Measurements from ENCODE around the gene IGSF3. TPM values are rescaled to one million over a fixed set of nuclear protein-coding genes. Genes with fewer than 3 reads are reported as not detected.
"Not testable (repeated sequence)": the region's sequence is repeated elsewhere in the genome, so short reads cannot be mapped to it uniquely, and the experiment has no call there.

The IGSF3 gene
- polyA plus RNA-seq, 1 experiment = 0.06 TPM

DNA sequence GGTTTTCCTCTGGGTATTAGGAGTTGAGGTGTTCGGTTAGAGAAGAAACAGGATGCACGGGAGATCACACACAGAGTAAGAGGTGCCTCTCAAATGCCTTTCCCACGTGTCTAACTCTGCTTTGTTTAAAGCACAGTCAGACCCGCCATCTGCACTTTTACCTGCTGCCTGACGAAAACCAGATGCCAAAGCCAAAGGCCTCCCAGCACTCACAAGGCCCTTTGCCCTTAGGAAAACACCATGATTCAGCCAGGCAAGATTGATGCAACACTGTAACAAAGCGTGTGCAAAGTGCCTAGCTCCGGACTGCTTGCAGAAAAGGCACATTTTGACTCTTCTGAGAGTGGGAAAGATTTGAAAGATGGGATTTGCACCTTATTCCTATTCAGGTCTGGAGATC lies 19.2 kb downstream of the IGSF3 start:
- H3K4me3 ChIP-seq (ENCODE audit: low read depth, low read length); CTCF ChIA-PET; H3K27ac ChIP-seq (ENCODE audit: low read depth, low read length); H3K27me3 ChIP-seq (ENCODE audit: control insufficient read depth, insufficient read depth, low read length); POLR2A ChIA-PET; H3K9me3 ChIP-seq (ENCODE audit: control insufficient read depth, insufficient read depth, low read length); DNase-seq (ENCODE audit: low read depth, low spot score): not testable (repeated sequence)

DNA sequence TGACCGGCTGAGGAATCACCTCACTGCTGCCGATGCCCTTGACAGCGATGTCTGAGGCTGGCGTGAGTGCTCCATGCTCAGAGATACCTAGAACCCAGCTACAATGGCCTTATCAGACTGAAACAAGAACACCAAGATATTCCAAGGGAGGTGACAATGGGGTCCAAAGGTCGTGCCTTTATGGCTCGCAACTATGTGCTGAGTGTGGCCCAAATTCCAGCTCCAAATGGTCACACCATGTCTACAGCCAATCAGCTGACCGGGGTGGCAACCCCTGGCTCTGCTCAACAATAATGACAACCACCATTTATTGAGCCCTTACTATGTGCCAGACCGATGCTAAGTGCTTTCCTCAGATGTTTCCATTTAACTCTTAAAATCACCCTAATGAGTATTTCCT lies 20.3 kb downstream of the IGSF3 start:
- CTCF ChIA-PET = not testable (repeated sequence)

DNA sequence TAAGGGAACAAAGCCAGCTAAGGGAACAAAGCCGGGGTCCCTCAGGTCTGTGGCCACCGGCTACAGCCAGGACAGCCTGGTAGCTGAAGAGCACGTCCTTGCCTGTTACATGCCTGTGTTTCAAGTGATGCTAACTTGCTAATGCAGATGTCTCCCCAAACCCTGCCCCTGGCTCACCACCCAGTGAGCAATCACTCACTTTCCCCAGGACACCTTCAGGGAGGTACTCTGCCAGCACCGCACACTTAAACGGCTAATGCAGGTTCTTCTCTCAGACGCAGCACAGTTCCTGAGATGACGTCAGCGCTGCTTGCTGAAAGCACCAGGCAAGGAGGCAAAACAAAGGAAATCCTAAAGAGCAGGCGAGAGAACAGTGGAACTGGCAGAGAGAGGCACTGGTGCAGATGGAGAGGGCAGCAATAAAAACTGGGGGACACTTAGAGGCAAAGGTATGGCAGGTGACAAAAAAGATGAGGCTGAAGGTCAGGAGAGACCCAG lies 20.8 kb downstream of the IGSF3 start:
- H3K27ac ChIP-seq (ENCODE audit: low read depth, low read length); POLR2A ChIA-PET; H3K4me3 ChIP-seq (ENCODE audit: low read depth, low read length); DNase-seq (ENCODE audit: low read depth, low spot score); H3K9me3 ChIP-seq (ENCODE audit: control insufficient read depth, insufficient read depth, low read length); H3K27me3 ChIP-seq (ENCODE audit: control insufficient read depth, insufficient read depth, low read length); CTCF ChIA-PET: not testable (repeated sequence)

More for the DNA sequence above, 20.3 kb downstream of the IGSF3 start:
- H3K27ac ChIP-seq (ENCODE audit: low read depth, low read length); DNase-seq (ENCODE audit: low read depth, low spot score); H3K4me3 ChIP-seq (ENCODE audit: low read depth, low read length); POLR2A ChIA-PET; H3K9me3 ChIP-seq (ENCODE audit: control insufficient read depth, insufficient read depth, low read length); H3K27me3 ChIP-seq (ENCODE audit: control insufficient read depth, insufficient read depth, low read length): not testable (repeated sequence)

DNA sequence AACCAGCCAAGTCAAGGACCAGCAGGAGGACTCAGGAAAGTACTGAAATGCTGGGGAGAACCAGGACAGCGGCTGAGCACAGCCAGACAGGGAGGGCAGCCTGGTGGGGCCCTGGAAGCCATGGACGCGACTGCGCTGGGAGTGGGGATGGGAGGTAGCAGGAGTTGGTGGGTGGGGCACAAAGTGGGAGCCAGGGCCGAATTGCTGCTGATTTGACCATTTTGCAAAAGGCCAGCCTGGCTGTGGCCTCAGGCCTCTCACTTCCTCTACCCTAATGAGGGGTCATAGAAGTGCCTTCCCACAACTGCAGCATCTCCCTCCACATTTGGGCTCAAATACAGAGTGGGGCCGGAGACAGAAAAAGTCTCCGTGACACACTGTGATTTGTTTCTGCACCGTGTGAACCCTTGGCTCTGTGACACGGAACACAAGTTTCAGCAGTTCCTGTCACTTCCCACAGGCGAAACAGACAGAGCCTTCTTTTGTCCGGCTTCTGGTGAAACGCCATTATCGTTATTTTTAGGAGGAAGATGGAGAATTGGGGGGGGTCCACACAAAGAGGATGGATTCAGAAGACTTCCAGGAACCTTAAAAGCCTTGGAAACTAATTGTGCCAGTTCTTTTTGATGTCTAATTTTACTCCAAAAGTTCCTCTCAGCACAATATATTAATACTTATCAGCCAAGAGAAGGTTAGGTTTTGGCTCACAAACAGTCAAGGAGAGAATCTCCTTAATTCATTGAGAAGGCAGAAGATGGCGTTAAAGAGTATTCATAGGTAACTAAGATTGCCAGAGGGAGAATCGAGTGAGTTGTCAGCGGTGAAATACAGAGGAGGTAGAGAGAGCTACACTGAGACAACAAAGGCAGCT lies 21.5 kb downstream of the IGSF3 start:
- CTCF ChIA-PET; H3K27ac ChIP-seq (ENCODE audit: low read depth, low read length); H3K27me3 ChIP-seq (ENCODE audit: control insufficient read depth, insufficient read depth, low read length); H3K4me3 ChIP-seq (ENCODE audit: low read depth, low read length); H3K9me3 ChIP-seq (ENCODE audit: control insufficient read depth, insufficient read depth, low read length); DNase-seq (ENCODE audit: low read depth, low spot score); POLR2A ChIA-PET: not testable (repeated sequence)

DNA sequence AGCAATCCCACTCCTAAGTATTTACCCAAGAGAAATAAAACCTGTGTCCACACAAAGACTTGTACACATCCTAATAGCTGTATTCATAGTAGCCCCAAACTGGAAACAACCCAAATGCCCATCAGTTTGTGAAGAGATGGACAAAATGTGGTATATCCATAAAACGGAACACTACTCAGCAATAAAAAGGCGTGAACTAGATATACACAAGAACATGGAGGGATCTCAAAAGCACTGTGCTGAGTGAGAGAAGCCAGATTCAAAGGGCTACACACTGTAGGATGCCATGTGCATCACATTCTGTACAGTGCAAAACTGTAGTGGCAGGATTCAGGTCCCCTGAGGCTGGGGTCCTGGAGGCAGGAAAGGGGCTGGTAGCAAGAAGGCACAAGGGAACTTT lies 22.5 kb downstream of the IGSF3 start:
- POLR2A ChIA-PET; CTCF ChIA-PET; DNase-seq (ENCODE audit: low read depth, low spot score); H3K4me3 ChIP-seq (ENCODE audit: low read depth, low read length); H3K27me3 ChIP-seq (ENCODE audit: control insufficient read depth, insufficient read depth, low read length); H3K27ac ChIP-seq (ENCODE audit: low read depth, low read length); H3K9me3 ChIP-seq (ENCODE audit: control insufficient read depth, insufficient read depth, low read length): not testable (repeated sequence)

DNA sequence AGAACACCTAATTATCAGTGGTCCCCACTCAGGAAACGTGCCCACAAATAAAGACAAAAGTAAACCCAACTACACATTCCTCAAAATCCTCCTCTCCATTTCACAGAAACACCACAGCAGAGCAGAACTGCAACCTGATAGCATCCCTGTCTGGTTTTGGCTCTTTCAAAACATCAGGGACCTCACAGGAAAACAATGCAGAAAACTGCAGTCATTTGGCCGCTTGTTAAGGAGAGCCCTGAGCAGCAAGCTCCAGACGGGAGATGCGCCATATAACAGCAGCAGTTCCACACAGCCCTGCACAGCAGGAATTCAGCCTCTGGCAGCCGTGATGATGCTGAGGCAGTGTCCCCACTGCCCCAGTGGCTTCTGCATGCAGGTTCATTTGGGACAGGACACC lies 23.4 kb downstream of the IGSF3 start:
- CTCF ChIA-PET; H3K4me3 ChIP-seq (ENCODE audit: low read depth, low read length); H3K27me3 ChIP-seq (ENCODE audit: control insufficient read depth, insufficient read depth, low read length); POLR2A ChIA-PET; H3K9me3 ChIP-seq (ENCODE audit: control insufficient read depth, insufficient read depth, low read length); DNase-seq (ENCODE audit: low read depth, low spot score); H3K27ac ChIP-seq (ENCODE audit: low read depth, low read length): not testable (repeated sequence)

DNA sequence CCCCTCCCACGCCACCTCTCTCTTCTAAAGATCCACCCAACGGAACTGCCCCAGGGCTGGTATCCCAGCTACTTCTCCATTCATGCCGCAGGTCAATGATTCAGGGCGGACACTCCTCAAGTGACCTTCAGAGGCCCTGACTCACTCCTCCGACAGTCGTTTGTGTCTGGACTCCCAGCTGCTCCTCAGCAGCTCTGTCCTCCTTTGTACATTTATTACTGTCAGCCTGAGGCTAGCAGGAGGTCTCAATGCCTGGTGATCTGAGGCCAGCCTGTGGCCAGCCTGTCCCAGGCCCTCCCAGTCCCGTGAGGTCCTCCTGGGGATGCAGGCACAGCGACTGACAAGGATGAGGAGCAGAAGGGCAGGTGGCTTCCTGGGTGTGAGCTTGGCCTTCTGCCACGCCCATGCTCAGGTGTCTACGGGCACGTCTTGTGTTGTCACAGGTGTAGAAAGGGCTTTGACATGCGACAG lies 24.2 kb downstream of the IGSF3 start:
- DNase-seq (ENCODE audit: low read depth, low spot score); H3K4me3 ChIP-seq (ENCODE audit: low read depth, low read length); H3K9me3 ChIP-seq (ENCODE audit: control insufficient read depth, insufficient read depth, low read length); H3K27me3 ChIP-seq (ENCODE audit: control insufficient read depth, insufficient read depth, low read length); H3K27ac ChIP-seq (ENCODE audit: low read depth, low read length); CTCF ChIA-PET: not testable (repeated sequence)
- POLR2A ChIA-PET = interaction anchor here (0.5 kb wide), 1 partner anchor 165 kb away, joined by 5 read pairs; no protein-coding TSS in a partner anchor

DNA sequence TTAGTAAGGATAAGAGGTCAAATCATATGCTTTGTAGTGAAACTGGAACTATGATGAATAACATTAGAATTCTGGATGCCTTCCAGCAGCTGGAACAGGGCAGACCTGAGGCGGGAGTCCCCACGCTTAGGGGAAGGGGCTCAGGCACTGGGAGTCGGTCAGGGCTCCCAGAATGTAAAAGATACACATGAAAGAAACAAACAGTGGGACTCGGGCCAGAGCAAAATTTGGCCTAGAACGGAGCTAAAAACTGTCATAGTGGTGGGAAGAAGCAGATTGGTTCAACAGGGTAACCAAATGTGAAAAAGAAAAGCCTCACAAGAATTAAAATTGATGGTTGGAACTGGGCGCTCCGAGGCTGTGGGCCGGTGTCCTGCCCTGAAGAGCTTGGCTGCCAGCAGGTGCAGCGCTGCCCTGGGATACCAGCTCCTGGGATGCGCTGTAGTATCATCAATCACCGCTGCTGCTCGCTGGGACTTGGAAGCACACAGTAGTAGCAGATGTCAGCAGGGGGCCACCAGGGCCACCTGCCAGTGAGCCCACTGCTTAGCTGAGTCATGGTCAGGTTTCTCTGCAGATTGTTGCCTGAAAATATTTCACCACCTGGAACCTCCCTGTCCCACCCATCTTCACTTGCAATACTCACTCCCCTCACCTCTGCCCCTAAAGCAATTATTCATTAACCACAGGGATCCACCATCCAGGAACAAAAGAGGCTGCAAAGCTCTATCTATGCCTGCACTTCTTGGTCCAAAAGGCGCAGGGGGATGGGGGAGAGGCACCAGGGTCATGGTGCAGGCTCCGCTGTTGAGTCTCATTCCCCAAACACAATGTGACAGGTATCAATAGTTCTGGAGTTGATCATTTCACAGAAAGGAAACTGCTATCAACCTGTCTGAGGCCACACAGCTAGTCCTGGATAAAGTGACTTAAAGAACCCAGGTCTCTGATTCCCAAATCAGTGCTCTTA lies 24.9 kb downstream of the IGSF3 start:
- POLR2A ChIA-PET = interaction anchor here (0.5 kb wide), 1 partner anchor 165 kb away, joined by 5 read pairs; no protein-coding TSS in a partner anchor
- H3K27me3 ChIP-seq (ENCODE audit: control insufficient read depth, insufficient read depth, low read length); DNase-seq (ENCODE audit: low read depth, low spot score); CTCF ChIA-PET; H3K9me3 ChIP-seq (ENCODE audit: control insufficient read depth, insufficient read depth, low read length); H3K27ac ChIP-seq (ENCODE audit: low read depth, low read length); H3K4me3 ChIP-seq (ENCODE audit: low read depth, low read length): not testable (repeated sequence)

DNA sequence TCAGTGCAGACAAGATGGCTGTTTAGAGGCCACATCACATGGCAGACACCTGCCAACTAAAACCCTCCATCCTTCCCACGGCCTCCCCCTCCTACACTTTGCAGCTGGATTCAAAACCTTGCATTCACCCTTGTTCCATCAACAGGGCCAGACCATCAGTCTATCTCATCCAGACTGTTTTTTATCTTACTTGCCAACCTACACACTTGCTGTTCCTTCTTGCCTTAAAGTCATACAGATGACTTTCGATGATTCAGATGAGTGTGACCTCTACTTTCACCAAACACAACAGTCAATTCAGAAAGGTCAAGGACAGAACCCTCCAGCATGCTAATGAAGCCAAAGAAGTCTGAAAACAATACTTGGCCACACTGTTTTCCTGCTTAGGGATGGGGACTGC lies 29.9 kb downstream of the IGSF3 start:
- DNase-seq (ENCODE audit: low read depth, low spot score); H3K9me3 ChIP-seq (ENCODE audit: control insufficient read depth, insufficient read depth, low read length); H3K4me3 ChIP-seq (ENCODE audit: low read depth, low read length); H3K27ac ChIP-seq (ENCODE audit: low read depth, low read length); H3K27me3 ChIP-seq (ENCODE audit: control insufficient read depth, insufficient read depth, low read length); POLR2A ChIA-PET; CTCF ChIA-PET: not testable (repeated sequence)

DNA sequence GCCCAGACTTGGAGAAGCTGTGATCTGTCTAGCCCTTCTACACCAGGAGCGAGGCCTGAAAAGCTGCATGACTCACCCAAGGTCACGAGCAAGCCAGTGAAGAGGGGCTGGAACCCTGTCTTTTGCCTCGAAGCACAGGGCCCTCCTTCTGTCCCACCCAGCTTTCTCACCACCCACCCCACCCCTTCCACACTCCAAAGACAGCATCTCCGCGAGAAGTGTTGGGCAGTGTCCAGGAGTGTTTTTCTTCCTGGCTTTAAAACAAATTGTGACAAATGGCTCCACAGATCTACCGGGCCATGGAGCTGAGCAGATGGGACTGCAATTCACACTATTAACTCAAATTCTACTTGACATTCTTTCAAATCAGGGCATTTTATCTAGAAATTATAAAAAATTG lies 30.9 kb downstream of the IGSF3 start:
- H3K9me3 ChIP-seq (ENCODE audit: control insufficient read depth, insufficient read depth, low read length); H3K27me3 ChIP-seq (ENCODE audit: control insufficient read depth, insufficient read depth, low read length); POLR2A ChIA-PET; H3K4me3 ChIP-seq (ENCODE audit: low read depth, low read length); DNase-seq (ENCODE audit: low read depth, low spot score); CTCF ChIA-PET; H3K27ac ChIP-seq (ENCODE audit: low read depth, low read length): not testable (repeated sequence)

DNA sequence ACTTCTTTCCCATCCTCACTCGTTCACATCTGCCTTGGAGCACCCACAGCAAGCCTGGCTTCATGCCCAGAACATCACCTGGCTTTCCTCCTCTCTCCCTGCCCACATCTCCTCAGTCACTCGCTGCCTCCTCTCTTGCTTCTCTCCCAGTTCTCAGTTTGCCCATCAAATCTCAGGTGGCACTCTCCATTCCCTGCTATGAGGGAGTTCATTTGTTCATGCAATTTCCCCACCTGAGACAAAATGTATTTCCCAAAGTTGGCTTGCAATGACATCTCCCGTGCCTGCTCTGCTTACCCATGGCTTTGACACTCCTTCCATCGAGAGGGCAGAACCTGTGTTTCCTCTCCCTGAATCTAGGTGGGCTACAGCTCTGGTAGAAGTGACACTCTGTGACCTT lies 33.1 kb downstream of the IGSF3 start:
- POLR2A ChIA-PET; H3K9me3 ChIP-seq (ENCODE audit: control insufficient read depth, insufficient read depth, low read length); H3K4me3 ChIP-seq (ENCODE audit: low read depth, low read length); CTCF ChIA-PET; H3K27me3 ChIP-seq (ENCODE audit: control insufficient read depth, insufficient read depth, low read length); H3K27ac ChIP-seq (ENCODE audit: low read depth, low read length); DNase-seq (ENCODE audit: low read depth, low spot score): not testable (repeated sequence)

Measured in AG04450 (cell line).